Activated naive CD4-positive, alpha-beta T cell treated with anti-CD3 and anti-CD28 coated beads, Interleukin-2, amount 50 U/mL, for 16 hours (primary cell): ENCODE results near the gene DUSP10.

ENCODE experiments used
- DNase-seq: peaks from one replicate; pipeline ENCODE4 v3.0.0-alpha.2; 2020

The DUSP10 gene

DNA sequence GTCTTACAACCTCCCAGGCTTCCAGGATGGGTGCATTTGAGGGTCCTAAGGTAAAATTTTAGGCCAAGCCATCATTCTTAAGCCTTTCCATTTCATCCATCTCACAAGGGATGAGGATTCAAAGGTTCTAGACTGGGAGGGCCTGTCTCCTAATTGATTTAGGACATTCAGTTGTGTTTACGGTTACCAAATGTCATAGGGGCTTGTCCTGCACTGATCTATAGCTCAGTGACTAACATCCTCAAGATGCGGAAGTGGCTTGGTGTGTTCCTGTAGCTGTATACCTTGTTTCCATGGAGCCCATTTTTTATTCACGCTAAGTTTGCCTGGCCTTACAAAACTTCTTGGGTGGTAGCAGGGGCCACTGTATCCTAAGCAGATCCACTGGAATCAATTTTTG lies 52.8 kb downstream of the DUSP10 start:
- DNase-seq = no peak

DNA sequence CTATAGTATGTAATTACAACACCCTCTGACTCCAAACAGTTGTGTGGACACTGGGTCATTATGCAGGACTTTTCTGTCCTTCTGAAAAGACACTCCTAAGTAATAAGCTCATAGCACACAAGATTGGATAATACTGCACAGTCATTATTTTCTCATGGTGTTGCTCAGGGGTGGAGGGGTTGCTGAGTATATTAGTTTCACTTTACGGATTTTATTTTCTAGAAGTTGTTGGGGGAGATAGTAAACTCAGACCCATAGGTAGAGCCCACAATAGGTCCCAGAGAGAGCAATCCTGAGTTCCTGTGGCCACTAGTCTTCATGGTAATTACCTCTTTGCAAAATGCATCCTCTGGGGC lies 53.4 kb downstream of the DUSP10 start:
- no peak for DNase-seq

GRCh38 chr1:221687836-221688487 lies 53.9 kb downstream of the DUSP10 start:
- DNase-seq = no peak

- DNase-seq = no peak
Observed at GRCh38 chr1:221683681-221684080, 58.2 kb downstream of the DUSP10 start.

DNA sequence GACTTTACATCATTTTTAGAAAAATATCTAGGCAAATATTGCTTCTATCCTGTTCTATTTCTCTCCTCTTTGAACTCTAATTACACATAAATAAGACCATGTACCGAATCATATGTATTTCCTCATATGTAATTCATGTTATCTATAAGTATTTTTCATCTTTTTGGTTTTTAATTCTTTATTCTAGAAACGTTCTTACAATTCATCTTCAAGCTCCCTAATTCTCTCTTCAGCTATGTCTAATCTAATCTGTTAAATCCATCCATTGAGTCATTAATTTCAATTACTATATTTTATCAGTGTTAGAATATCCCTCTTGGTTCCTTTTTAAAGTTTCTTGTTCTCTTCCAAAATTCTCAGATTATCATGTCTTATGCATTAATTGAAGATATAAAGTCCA lies 61.8 kb downstream of the DUSP10 start:
- DNase-seq = no peak

DNA sequence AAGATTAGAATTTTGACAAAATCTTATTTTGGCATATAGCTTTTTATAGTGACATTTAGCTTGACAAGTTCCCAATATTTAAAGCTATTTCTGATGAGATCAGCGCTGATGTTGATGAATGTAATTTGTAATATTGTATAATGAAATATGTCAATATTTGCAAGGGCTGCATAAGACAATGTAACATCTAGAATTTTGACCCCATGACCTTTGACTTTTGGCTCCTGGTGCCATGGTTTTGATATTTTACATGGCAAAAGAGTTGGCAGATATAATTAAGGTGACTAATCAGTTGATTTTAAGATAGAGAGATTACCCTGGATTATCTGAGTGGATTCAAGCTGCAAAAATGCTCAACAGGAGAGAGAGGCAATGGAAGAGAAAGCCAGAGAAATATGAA lies 63.9 kb downstream of the DUSP10 start:
- no peak for DNase-seq

DNA sequence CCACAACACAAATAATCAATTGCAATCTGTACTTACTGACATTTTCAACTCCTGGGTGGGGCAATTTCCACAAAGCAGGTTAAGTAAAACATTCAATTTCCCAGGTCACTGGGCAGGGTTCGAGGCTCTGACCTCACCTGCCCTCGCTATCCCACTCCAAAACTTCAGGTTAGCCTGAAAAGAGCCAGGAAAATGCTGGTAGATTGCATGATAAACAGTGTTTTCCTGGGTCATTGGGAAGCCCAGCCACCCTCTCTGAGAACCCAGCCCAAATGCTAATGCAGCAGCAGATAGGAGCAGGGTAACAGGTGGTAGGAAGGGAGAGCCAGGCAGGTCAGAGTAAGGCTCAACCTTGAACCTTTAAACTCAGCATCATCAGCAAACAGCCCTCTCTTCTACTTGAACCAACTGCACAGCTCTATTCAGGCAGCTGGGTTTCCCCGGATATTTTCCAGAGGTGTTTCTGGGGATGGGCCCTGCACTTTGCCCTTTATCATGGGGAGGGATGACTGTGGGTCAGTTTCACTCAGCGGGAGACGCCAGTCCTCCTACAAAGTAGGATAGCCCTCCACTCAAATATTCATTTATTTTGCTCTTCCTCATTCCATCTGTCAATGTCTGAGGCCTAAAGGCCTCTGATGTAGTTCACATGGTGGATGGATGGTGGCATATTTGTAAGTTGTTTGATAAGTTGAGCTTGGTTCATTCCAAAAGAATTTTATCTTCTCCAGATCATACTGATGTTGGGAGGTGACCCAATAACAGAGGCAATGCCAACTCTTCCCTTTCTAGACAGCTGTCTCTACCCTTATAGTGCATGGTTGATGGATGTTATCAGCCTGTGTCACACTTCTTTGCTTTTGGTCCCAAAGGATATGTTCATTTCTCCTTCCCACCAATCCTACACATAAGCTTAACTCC lies 65.7 kb downstream of the DUSP10 start:
- no peak for DNase-seq

- DNase-seq = no peak
Observed at GRCh38 chr1:221672965-221673364, 68.9 kb downstream of the DUSP10 start.

DNA sequence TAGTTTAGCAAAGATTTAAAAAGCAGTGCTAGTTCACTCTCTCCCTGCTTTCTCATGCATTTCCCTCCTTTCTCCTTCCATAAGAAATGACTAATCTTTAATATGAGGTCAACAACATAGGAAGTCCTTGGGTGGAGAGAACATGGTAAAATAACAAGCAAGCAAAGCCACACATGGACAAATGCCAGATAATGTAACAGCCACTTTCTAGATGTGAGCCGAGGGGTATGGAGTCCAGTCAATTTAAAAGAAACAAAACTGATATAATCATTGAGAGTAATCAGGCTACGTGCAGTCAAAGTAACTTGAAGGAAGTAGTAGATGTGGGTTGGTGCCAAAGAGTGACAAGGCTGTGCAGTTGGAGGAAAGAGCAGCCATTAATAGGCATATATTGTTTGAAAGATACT lies 69.6 kb downstream of the DUSP10 start:
- DNase-seq = no peak

DNA sequence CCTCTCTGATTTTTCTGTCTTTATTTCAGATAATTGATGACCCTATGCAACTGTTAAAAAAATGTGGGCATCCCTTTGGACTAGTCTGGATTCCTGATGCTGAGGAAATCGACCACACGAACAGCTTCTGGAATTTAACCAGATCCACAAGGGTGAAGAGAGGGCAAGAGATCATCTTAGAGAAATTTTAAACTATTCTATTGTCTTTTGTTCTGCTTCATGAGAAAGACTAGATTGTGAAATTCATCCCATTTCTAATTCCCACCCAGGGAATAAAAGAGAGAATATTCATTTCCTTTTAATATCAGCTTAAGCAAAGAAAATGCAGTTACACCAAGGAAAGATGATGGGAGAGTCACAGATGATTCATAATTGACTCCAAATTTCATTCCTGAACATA lies 71.8 kb downstream of the DUSP10 start:
- DNase-seq = no peak

- no peak for DNase-seq
Observed at GRCh38 chr1:221669441-221669840, 72.4 kb downstream of the DUSP10 start.

DNA sequence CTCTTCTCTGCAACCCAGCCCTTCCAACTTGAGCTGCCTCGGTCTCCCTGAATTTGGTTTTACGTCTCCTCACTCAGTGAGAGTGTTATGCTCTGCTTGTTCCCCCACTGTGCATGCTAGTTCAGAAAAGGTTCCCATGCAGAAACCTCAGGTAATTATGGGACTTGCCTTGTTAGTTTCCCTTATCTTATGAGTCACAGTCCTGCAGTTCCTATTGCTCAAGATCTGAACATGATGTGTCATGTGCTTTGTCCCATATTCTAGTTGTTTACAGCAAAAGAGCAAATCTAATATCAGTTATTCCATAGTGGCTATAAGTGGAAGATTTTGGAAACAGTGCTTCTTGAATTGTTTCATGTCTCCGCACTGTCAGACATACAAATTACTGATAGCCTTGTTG lies 74.4 kb downstream of the DUSP10 start:
- DNase-seq = no peak

DNA sequence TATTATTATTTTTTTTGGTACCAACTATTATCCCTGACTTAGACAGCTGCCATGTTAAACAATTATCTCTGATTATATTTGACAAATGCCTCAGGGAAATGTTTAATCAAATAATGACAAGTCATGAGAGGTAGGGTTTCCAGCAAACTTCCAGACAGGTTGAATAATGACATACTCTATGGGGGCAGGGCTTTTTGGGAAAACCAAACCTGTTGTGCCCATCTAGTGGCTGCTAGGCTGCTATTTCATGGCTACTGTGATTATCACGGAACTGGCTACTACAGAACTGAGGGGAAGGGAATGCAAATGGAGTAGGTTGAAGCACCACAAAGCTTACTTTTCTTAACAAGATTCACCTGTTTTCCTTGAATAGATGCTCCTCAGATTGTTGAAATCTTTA lies 77.6 kb downstream of the DUSP10 start:
- no peak for DNase-seq

- no peak for DNase-seq
Observed at GRCh38 chr1:221663321-221663720, 78.6 kb downstream of the DUSP10 start.

GRCh38 chr1:221655766-221656305 lies 86.1 kb downstream of the DUSP10 start:
- DNase-seq = no peak
